ENCODE data around the gene STAT3. TPM values are rescaled to one million over a fixed set of nuclear protein-coding genes. Genes with fewer than 3 reads are reported as not detected.
"Not testable (repeated sequence)": the region's sequence is repeated elsewhere in the genome, so short reads cannot be mapped to it uniquely, and the experiment has no call there.

The STAT3 gene
- total RNA-seq, 1 experiment from 2014 or later, result 40.6 TPM

DNA sequence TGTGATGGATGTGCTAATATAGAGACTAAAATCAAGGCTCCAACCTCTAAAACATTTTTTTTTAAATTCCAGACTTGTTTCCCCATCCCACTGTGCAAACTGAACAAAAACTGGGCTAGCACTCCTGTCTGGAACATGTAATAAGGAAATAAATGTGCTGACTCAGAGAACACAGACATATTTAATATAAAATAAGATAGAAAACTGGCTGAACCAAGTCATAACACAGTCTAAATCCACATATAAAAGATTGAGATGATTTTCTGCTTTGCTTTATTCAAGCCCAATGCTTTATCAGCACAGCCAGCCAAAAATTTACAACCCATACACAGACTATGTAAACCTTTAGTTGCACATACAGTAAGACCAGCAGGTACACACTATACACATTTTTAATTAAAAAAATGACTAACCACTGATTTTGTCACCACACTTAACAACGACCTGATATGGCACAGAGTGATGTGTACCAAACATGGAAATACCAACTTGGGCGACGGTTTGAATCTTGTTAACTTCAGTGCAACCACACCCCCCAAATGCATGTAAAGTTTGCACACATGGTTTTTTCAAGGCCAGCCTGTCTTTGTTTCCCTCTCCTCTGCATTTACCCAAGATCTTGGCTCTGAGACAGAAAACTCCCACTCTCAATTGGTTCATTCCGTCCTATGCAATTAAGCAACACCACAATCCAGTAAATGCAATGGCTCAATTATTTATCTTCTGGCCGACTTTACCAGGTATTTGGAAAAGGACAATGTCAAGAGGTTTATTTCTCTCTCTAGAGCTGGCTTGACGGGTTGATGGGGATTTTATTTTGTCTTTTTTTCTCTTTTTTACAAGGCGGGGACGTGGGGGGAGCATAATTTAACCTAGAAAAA, 1.2 kb downstream of the STAT3 start:
- peak; percentile 48 for DNase-seq (ENCODE audit: low read depth)

DNA sequence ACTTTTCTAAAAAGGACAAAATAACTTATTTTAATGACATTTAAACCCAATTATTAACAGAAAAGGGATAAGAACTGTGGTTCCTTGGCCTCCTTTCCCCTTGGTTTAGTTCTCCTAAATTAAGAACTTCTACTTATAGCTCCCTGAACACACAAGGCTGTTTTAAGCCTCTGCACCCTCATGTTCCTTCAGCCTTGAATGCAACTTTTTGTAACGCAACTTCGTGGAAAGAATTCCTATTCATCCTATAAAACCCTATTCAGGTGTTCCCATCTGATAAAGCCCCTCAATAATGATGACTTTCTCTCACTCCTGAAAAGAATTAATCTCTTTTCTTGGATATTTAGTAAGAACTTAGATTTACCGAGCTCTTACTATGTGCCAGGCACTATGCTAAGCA, 6.3 kb downstream of the STAT3 start:
- no peak for DNase-seq (ENCODE audit: low read depth)

DNA sequence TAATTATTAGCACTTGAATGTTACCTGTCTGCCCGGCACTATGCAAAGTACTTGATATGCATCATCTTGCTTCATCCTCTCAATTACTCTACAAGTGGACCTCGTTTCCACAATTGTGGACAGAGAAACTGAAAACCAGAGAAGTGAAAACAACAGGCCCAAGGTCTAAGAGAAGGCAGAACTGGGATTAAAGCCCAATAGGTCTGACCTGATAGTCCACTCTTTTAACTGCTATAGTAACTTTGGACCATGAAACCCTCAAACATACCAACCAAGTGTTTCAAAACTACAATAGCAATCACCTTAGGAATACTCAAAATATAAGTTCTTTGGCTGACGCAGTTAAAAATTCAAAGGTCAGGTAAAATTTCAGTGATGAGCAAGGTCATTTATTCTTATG, 7.3 kb downstream of the STAT3 start:
- DNase-seq (ENCODE audit: low read depth), result no peak

DNA sequence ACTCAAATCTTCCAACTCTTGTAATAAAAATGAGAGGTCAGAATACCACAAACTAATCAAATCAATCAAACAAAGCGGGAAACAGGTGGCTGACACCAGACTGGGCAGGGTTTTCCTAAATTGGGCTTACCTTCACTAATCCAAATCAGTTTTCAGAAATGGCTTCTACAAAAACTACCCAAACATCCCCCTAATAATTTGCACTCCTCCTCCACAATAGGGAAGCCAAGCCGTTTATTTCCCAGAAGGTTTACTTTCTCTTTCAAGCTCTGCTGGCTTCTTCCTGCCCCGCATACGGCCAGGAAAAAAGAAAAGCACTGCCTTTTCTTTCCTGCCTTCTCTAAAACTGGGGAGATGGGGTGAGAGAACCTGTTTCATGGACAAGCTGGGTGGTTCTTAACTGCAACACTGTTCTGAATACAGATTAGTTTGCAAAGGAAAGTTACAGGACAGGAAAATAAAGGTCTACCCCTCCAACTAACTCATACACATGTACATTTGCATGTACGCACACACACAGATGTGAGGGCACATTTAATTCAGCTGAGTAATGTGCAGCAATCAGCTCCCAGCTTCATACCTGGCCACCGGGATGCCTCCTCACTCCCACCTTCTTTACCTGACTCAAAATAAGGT, 9.2 kb downstream of the STAT3 start:
- DNase-seq (ENCODE audit: low read depth), result no peak

DNA sequence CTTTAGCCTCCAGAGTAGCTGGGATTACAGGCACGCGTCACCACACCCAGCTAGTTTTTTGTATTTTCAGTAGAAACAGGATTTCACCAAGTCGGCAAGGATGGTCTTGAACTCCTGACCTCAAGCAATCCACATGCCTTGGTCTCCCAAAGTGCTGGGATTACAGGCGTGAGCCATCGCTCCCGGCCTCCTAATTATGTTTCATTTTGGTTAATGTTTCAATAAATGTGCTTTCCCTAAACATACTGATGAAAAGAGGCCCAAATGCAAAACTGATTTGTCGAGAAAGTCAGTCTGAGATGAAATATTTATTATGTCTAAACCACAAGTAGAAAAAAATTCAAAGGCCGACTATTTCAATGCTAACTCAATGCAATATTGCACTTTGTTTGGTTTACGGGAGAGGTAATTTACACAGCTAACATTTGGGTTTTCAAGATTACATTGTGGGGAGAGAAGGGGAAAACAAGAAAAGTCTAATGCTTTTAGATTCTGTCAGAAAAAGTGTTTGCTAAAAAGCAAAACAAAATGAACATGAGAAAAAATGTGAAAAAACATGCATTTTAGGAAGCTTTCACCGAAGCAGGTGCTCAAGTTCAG, 9.8 kb downstream of the STAT3 start:
- no peak for DNase-seq (ENCODE audit: low read depth)

DNA sequence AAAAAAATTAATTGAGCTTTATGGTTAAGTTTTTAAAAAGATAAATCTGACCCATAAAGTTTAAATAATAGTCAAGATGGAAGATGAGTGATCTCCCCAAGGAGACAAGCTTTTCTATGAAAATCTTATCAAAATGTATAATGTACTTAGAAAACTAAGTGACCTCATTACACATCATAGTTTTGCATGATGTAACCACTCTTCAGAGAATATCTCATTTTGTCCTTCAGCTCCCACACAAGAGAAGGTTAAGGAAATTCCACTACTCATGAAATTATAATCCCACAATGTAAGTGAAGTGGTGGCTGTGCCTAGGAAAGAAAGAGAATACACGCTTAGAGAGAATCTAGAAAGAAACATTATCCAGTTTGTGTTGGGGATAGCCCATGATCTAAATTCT, 14.3 kb downstream of the STAT3 start:
- no peak for DNase-seq (ENCODE audit: low read depth)

DNA sequence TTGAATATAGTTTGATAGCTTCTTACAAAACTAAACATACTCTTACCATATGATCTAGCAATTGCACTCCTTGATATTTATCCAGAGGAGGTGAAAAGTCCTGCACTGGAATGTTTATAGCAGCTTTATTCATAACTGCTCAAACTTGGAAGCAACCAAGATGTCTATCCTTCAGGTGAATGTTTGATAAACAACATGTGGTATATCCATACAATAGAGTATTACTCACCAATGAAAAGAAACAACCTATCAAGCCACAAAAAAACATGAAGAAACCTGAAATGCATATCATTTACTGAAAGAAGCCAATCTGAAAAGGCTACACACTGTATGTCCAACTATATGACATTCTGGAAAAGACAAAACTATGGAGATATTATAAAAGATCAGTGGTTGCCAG, 16.1 kb downstream of the STAT3 start:
- no peak for DNase-seq (ENCODE audit: low read depth)

DNA sequence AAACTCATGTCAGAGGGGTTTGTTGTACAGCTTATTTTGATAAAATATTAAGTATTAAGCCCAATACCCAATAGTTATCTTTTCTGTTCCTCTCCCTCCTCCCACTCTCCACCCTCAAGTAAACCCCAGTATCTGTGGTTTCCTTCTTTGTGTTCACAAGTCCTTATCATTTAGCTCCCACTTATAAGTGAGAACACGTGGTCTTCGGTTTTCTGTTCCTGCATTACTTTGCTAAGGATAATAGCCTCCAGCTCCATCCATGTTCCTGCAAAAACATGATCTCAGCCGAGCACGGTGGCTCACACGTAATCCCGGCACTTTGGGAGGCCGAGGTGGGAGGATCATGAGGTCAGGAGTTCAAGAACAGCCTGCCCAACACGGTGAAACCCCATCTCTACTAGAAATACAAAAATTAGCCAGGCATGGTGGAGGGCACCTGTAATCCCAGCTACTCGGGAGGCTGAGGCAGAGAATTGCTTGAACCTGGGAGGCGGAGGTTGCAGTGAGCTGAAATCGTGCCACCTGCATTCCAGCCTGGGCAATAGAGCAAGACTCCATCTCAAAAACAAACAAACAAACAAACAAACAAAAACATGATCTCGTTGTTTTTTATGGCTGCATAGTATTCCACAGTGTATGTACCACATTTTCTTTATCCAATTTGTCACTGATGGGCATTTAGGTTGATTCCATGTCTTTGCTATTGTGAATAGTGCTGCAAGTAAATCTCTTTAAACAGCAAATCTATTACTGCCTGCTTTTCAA, 19.3 kb downstream of the STAT3 start:
- not testable (repeated sequence) for DNase-seq (ENCODE audit: low read depth)

DNA sequence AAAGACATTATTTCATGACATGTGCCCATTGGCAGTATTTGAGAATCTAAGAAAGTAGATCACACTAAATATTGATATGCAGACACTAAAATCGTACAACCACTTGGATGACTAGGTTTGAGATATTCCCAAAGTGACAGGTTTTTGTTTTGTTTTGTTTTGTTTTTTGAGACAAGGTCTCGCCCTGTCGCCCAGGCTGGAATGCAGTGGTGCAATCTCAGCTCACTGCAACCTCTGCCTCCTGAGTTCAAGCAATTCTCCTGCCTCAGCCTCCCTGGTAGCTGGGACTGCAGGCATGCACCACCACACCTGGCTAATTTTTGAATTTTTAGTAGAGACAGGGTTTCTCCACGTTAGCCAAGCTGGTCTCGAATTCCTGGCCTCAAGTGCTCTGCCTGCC, 19.9 kb downstream of the STAT3 start:
- not testable (repeated sequence) for DNase-seq (ENCODE audit: low read depth)

DNA sequence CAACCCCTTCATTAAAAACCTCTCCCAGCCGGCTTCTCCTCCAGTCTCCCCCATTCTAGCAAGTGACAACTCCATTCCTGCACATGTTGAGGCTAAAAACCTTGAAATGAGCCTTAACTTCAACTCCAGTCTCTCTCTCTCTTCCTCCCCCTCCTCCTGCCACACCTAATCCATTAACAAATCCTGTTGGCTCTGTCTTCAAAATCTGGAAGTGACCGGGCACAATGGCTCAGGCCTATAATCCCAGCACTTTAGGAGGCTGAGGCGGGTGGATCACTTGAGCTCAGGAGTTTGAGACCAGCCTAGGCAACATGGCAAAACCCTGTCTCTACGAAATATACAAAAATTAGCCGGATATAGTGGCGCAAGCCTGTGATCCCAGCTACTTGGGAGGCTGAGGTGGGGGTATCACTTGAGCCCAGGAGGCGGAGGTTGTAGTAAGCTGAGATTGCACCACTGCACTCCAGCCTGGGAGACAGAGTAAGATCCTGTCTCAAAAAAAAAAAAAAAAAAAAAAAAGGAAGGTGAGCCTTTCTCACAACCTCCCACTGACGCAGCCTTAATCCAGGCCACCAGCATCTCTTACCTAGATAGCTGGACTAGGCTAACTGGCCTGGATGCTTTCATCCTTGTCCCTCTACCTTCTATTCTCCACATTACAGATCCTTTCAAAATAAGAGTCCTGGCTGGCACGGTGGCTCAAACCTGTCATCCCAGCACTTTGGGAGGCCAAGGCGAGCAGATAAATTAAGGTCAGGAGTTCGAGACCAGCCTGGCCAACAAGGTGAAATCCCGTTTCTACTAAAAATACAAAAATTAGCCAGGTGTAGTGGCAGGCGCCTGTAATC, 21.8 kb downstream of the STAT3 start:
- not testable (repeated sequence) for DNase-seq (ENCODE audit: low read depth)

DNA sequence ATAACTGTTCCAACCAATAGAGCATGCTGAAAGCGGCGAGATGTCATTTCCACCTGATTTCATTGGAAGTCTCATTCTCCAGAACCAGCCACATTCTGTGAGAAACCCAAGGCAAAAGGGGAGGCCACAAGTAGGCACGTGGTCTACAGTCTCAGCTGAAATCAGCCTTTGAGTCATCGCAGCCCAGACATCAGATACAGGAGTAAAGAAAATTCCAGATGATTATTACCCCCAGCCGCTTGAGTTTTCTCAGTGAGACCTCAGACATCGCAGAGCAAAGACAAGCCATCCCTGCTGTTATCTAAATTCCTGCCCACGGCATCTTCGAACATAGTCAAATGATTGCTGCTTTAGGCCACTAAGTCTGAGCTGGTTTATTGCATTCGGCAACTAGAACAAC, 23.1 kb downstream of the STAT3 start:
- peak; percentile 86 for DNase-seq (ENCODE audit: low read depth)

DNA sequence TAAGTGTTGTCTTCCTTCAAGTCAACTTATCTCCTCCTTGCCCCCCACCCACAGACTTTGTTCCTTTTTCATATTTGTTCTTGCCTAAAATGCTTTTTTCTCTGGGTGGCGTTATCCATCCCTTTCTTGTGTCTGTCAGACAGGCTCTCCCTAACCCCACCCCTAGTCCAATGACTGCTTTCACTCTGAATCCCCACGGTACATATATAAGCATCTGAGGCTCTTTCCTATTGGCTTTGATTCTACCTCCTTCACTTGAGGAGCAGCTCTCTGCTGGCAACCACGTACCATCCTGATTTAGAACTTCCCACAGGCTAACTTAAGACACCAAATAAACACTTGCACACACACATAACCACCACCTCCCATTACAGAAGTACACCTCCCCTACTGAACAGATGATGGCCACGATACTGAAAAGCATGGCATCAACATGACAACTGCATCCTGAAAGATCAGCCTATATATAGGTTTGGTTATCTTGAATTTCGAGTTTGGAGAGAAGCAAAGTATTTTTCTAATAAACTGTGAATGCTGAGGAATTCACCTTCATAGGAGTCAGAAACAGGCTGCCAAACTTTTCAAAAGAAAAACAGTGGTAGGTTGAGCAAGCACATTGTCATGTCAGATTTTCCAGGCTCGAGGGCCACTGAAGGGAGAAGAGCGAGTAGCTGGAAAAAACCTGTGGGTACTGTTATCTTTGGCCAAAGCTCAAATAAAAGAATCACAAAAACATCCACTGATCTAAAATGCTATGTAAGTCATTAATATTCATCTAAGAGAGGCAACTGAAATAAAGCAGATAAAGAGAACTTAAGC, 24.3 kb downstream of the STAT3 start:
- peak; percentile 11 for DNase-seq (ENCODE audit: low read depth)

DNA sequence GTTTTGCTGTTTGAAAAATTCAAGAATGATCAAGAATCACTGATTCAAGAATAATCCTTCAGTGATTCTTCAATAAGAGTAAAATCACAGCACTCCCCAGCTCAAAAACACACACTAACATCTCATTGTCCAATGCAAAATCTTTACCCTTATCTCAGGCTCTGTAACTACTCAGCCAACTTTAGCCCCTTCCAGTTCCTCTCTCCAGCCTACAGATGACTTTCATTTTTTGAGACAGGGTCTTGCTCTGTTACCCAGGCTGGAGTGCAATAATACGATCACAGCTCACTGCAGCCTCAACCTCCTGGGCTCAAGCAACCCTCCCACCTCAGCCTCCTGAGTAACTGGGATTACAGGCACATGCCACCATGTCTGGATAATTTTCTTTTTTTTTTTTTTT, 25.0 kb downstream of the STAT3 start:
- DNase-seq (ENCODE audit: low read depth), result no peak

DNA sequence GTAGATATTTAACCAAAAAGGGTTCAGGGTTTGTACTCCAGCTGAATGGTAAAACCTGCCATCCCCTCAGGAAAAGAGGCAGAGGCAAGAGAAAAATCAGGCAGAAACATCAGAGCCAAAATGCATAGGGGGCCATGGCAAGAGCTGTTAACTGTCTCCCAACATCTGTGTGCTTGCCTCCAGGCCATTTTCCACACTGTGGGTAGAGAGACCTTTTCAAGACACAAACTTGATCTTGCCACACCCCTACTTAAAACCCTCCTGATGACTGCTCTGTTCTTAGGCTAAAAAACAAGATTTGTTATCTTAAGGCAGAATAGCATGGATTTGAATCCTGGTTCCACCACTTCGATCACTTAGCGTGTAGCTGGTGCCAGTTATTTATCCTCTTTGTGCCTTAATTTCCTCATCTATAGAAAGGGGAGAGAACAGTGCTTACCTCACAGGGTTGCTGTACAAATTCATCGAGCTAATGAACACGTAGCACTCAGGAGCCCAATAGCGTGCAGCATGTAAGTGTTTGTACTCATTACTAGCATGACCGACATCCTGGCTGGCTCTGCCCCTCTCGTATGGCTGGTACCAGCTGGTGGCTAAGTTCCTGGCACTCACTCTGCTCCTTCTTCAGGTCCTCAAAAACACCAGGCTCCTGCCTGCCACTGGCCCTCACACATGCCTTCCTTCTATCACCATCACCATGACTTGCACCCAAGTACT, 25.8 kb downstream of the STAT3 start:
- DNase-seq (ENCODE audit: low read depth), result peak; percentile 84

DNA sequence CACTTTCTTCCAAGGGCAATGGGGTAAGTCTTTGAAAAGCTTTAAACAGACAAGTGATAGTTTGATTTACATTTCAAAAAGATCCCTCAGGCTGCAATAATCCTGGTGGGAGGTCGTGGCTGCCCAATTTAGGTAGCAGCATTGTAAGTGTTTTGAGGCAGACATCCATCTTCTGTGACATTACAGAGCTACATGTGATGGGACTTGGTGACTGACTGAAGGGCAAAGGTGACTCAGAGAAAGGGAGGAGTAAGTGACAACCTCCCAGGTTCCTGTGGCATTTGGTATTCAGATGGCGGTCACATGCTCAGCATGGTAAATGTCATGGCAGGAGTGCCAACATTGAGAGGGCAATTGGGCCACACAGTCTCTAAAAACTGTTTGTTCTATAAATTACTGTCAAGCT, 26.5 kb downstream of the STAT3 start:
- peak; percentile 41 for DNase-seq (ENCODE audit: low read depth)

DNA sequence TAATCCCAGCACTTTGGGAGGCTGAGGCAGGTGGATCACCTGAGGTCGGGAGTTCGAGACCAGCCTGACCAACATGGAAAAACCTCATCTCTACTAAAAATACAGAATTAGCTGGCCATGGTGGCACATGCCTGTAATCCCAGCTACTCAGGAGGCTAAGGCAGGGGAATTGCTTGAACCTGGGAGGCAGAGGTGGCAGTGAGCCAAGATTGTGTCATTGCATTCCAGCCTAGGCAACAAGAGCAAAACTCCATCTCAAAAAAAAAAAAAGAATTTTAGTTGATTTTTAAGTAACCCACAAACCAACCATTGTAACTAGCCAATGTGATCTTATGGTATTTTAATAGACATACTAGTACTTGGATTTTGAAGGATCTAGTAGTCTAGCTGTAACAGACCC, 27.9 kb downstream of the STAT3 start:
- DNase-seq (ENCODE audit: low read depth), result peak; percentile 9

DNA sequence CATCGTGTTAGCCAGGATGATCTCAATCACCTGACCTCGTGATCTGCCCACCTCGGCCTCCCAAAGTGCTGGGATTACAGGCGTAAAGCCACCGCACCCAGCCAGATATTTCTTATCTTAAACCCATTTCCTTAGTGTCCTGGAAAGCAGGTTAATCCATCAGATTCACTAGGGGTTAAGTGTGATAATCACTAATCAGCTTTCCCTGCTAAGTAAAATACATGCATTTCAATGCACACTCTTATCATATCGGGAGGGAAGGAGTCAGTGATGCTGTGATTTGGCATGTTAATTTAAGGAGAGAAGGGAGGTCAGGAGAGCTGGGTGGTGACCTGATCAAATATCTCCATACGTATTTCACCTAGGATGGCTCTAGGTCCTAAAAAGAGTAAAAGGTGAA, 29.1 kb downstream of the STAT3 start:
- DNase-seq (ENCODE audit: low read depth), result no peak

DNA sequence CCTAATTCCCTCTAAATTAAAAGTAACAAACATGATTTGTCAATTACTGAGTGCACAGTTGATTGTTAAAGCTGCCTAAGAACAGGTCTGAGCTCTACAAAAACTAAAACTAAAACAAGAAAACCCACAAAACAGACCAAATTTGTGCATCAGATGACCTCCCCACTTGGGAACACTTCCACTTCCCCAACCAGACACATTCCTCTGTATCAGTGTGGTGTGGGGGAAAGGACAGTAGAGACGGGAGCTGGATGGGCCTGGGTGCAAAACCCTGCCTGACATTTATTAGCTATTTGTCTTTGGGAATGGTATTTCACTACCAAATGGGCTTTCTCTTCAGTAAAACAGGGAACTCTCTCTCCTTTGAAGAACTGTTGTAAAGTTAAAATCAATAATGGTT, 29.8 kb downstream of the STAT3 start:
- no peak for DNase-seq (ENCODE audit: low read depth)

DNA sequence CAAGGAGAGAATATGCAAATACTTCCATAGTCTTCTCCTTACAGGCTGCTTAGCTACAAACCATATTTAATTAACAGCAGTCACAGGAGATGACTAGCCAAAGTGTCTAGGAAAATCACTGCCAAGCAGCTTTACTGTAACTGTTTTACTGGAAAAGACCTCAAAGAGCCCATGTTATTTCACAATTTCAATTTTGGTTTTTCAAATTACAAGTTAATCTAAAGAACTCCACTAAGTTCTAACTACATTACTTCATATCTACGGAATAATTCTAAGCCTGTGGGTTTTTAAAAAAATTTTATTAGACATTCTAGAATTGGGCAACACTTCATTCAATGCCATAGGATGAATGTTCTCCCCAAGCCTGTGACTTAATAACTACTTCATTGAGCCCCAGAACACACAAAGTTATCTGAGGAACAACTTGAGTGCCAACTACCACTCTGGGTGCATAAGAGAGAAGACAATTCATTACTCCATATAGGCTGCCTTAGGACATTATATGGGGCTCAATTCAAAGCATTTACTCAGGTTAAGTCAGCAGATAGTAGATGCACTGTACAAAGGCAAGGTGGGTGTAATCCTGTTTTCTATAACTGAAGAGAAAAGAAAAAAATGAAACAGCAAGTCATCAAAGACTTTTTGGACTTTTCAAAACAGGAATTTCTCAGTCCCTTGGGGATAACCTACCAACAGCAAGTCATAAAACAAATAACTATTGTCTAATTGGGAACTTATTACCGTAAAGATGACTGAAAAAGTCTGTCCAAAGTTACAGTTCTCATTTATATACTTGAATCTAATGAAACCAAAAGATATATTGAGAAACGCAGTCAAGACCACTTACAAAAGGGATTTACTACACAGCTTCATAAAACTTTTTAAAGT, 33.0 kb downstream of the STAT3 start:
- no peak for DNase-seq (ENCODE audit: low read depth)

All from RPMI7951 (cell line).